ENCODE results near the gene ADCY1. TPM values are rescaled to one million over a fixed set of nuclear protein-coding genes. Genes with fewer than 3 reads are reported as not detected.

The ADCY1 gene
- total and polyA plus RNA-seq, 4 donors, result 21.8 to 79.2 (median 72.3) TPM

GRCh38 chr7:45702751-45703150 is 128.6 kb downstream of the ADCY1 start:
- Histone ChIP-seq H3K4me1 (ENCODE audit: control insufficient read depth, insufficient read depth, low read length) (no peaks in the 10 kb centered on the region), H3K9me3 (ENCODE audit: control insufficient read depth, insufficient read depth, low read length) (no peaks in the 10 kb centered on the region), H3K4me3 (ENCODE audit: low read depth, low read length) (no peak overlapping the region), H3K27ac (ENCODE audit: low read depth, low read length) (no peak overlapping the region), H3K27me3 (ENCODE audit: control insufficient read depth, insufficient read depth, low read length) (no peaks in the 10 kb centered on the region), H3K36me3 (ENCODE audit: control insufficient read depth, insufficient read depth, low read length) (peaks cover 32% of the 10 kb centered on the region)
- WGBS (ENCODE audit: insufficient coverage), result 91% methylated on average over 4 of the region's 5 CpGs
- no peak for DNase-seq (ENCODE audit: low read depth in 4 of 6, low spot score in 6 of 6)

GRCh38 chr7:45703373-45703821 is 129.2 kb downstream of the ADCY1 start:
- H3K4me1 ChIP-seq (ENCODE audit: control insufficient read depth, insufficient read depth, low read length), result no peaks in the 10 kb centered on the region
- DNase-seq (ENCODE audit: low read depth in 4 of 6, low spot score in 6 of 6), result no peak

GRCh38 chr7:45703911-45704682 is 129.9 kb downstream of the ADCY1 start:
- WGBS (ENCODE audit: insufficient coverage), result 95% methylated on average over 12 of the region's 13 CpGs
- Histone ChIP-seq H3K27ac (ENCODE audit: low read depth, low read length) (no peak overlapping the region), H3K4me1 (ENCODE audit: control insufficient read depth, insufficient read depth, low read length) (no peaks in the 10 kb centered on the region), H3K27me3 (ENCODE audit: control insufficient read depth, insufficient read depth, low read length) (no peaks in the 10 kb centered on the region), H3K36me3 (ENCODE audit: control insufficient read depth, insufficient read depth, low read length) (peaks cover 43% of the 10 kb centered on the region), H3K9me3 (ENCODE audit: control insufficient read depth, insufficient read depth, low read length) (no peaks in the 10 kb centered on the region), H3K4me3 (ENCODE audit: low read depth, low read length) (no peak overlapping the region)
- DNase-seq (ENCODE audit: low read depth in 4 of 6, low spot score in 6 of 6), result no peak

More at GRCh38 chr7:45703373-45703821, 129.2 kb downstream of the ADCY1 start:
- Histone ChIP-seq H3K4me3 (ENCODE audit: low read depth, low read length) (no peak overlapping the region), H3K9me3 (ENCODE audit: control insufficient read depth, insufficient read depth, low read length) (no peaks in the 10 kb centered on the region), H3K27ac (ENCODE audit: low read depth, low read length) (no peak overlapping the region), H3K27me3 (ENCODE audit: control insufficient read depth, insufficient read depth, low read length) (no peaks in the 10 kb centered on the region), H3K36me3 (ENCODE audit: control insufficient read depth, insufficient read depth, low read length) (peaks cover 36% of the 10 kb centered on the region)
- WGBS (ENCODE audit: insufficient coverage), result 93% methylated on average over 17 of the region's 20 CpGs

GRCh38 chr7:45704683-45705016 is 130.5 kb downstream of the ADCY1 start:
- Histone ChIP-seq H3K4me1 (ENCODE audit: control insufficient read depth, insufficient read depth, low read length) (no peaks in the 10 kb centered on the region), H3K4me3 (ENCODE audit: low read depth, low read length) (no peak overlapping the region), H3K27me3 (ENCODE audit: control insufficient read depth, insufficient read depth, low read length) (no peaks in the 10 kb centered on the region), H3K9me3 (ENCODE audit: control insufficient read depth, insufficient read depth, low read length) (no peaks in the 10 kb centered on the region), H3K27ac (ENCODE audit: low read depth, low read length) (no peak overlapping the region), H3K36me3 (ENCODE audit: control insufficient read depth, insufficient read depth, low read length) (peaks cover 47% of the 10 kb centered on the region)
- 70% methylated on average over 2 of the region's 3 CpGs for WGBS (ENCODE audit: insufficient coverage)
- DNase-seq (ENCODE audit: low read depth in 4 of 6, low spot score in 6 of 6), result no peak

GRCh38 chr7:45708046-45708950 is 134.1 kb downstream of the ADCY1 start:
- Histone ChIP-seq H3K27me3 (ENCODE audit: control insufficient read depth, insufficient read depth, low read length) (no peaks in the 10 kb centered on the region), H3K4me1 (ENCODE audit: control insufficient read depth, insufficient read depth, low read length) (no peaks in the 10 kb centered on the region), H3K9me3 (ENCODE audit: control insufficient read depth, insufficient read depth, low read length) (no peaks in the 10 kb centered on the region), H3K27ac (ENCODE audit: low read depth, low read length) (no peak overlapping the region), H3K4me3 (ENCODE audit: low read depth, low read length) (no peak overlapping the region), H3K36me3 (ENCODE audit: control insufficient read depth, insufficient read depth, low read length) (peaks cover 58% of the 10 kb centered on the region)
- no peak for DNase-seq (ENCODE audit: low read depth in 4 of 6, low spot score in 6 of 6)
- WGBS (ENCODE audit: insufficient coverage), result 87% methylated on average over 6 of the region's 14 CpGs

GRCh38 chr7:45709168-45710042 is 135.2 kb downstream of the ADCY1 start:
- no peaks in the 10 kb centered on the region for H3K4me1 ChIP-seq (ENCODE audit: control insufficient read depth, insufficient read depth, low read length)
- DNase-seq (ENCODE audit: low read depth in 4 of 6, low spot score in 6 of 6), result no peak
- H3K4me3 ChIP-seq (ENCODE audit: low read depth, low read length), result no peak overlapping the region
- H3K36me3 ChIP-seq (ENCODE audit: control insufficient read depth, insufficient read depth, low read length), result peaks cover 58% of the 10 kb centered on the region
- no peaks in the 10 kb centered on the region for H3K27me3 ChIP-seq (ENCODE audit: control insufficient read depth, insufficient read depth, low read length)
- 88% methylated on average over 11 of the region's 14 CpGs for WGBS (ENCODE audit: insufficient coverage)
- H3K9me3 ChIP-seq (ENCODE audit: control insufficient read depth, insufficient read depth, low read length), result no peaks in the 10 kb centered on the region
- no peak overlapping the region for H3K27ac ChIP-seq (ENCODE audit: low read depth, low read length)

GRCh38 chr7:45710271-45711160 is 136.3 kb downstream of the ADCY1 start:
- no peak for DNase-seq (ENCODE audit: low read depth in 4 of 6, low spot score in 6 of 6)
- Histone ChIP-seq H3K27me3 (ENCODE audit: control insufficient read depth, insufficient read depth, low read length) (no peaks in the 10 kb centered on the region), H3K4me1 (ENCODE audit: control insufficient read depth, insufficient read depth, low read length) (no peaks in the 10 kb centered on the region), H3K27ac (ENCODE audit: low read depth, low read length) (no peak overlapping the region), H3K36me3 (ENCODE audit: control insufficient read depth, insufficient read depth, low read length) (peaks cover 61% of the 10 kb centered on the region), H3K9me3 (ENCODE audit: control insufficient read depth, insufficient read depth, low read length) (no peaks in the 10 kb centered on the region), H3K4me3 (ENCODE audit: low read depth, low read length) (no peak overlapping the region)
- WGBS (ENCODE audit: insufficient coverage), result 96% methylated on average over 12 of the region's 13 CpGs

- Histone ChIP-seq H3K27me3 (ENCODE audit: control insufficient read depth, insufficient read depth, low read length) (no peaks in the 10 kb centered on the region), H3K4me3 (ENCODE audit: low read depth, low read length) (no peak overlapping the region), H3K4me1 (ENCODE audit: control insufficient read depth, insufficient read depth, low read length) (no peaks in the 10 kb centered on the region), H3K9me3 (ENCODE audit: control insufficient read depth, insufficient read depth, low read length) (no peaks in the 10 kb centered on the region), H3K36me3 (ENCODE audit: control insufficient read depth, insufficient read depth, low read length) (peaks cover 67% of the 10 kb centered on the region), H3K27ac (ENCODE audit: low read depth, low read length) (no peak overlapping the region)
- WGBS (ENCODE audit: insufficient coverage), result 100% methylated on average over 5 of the region's 5 CpGs
- no peak for DNase-seq (ENCODE audit: low read depth in 4 of 6, low spot score in 6 of 6)
Measured at GRCh38 chr7:45711161-45711490, 137.0 kb downstream of the ADCY1 start.

All from spinal cord (tissue), 10 donors.